Bronchus fibroblast of lung (primary cell): ENCODE data around the gene LRP1B. TPM values are rescaled to one million over a fixed set of nuclear protein-coding genes. Genes with fewer than 3 reads are reported as not detected.

Source experiments
- total RNA-seq: library from RNA; depleted of rRNA; stranded (reverse); fragments of >200 nt; gene quantifications from 2 replicates; pipeline ENCODE4 v1.2.3, GENCODE V29; 2015

LRP1B gene
- under 0.01 TPM in 2 replicates for total RNA-seq

GRCh38 chr2:142131010-142131669, at the start of gene LRP1B:
Gene LRP1B, minus strand, starts transcription at chr2:142131016. Its CDS starts 287 bp downstream, at chr2:142130729.

